ENCODE measurements around the gene SMYD2. TPM values are rescaled to one million over a fixed set of nuclear protein-coding genes. Genes with fewer than 3 reads are reported as not detected.

SMYD2 gene, protein sequence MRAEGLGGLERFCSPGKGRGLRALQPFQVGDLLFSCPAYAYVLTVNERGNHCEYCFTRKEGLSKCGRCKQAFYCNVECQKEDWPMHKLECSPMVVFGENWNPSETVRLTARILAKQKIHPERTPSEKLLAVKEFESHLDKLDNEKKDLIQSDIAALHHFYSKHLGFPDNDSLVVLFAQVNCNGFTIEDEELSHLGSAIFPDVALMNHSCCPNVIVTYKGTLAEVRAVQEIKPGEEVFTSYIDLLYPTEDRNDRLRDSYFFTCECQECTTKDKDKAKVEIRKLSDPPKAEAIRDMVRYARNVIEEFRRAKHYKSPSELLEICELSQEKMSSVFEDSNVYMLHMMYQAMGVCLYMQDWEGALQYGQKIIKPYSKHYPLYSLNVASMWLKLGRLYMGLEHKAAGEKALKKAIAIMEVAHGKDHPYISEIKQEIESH
- polyA plus RNA-seq (ENCODE audit: insufficient read length): 94.5 TPM

DNA sequence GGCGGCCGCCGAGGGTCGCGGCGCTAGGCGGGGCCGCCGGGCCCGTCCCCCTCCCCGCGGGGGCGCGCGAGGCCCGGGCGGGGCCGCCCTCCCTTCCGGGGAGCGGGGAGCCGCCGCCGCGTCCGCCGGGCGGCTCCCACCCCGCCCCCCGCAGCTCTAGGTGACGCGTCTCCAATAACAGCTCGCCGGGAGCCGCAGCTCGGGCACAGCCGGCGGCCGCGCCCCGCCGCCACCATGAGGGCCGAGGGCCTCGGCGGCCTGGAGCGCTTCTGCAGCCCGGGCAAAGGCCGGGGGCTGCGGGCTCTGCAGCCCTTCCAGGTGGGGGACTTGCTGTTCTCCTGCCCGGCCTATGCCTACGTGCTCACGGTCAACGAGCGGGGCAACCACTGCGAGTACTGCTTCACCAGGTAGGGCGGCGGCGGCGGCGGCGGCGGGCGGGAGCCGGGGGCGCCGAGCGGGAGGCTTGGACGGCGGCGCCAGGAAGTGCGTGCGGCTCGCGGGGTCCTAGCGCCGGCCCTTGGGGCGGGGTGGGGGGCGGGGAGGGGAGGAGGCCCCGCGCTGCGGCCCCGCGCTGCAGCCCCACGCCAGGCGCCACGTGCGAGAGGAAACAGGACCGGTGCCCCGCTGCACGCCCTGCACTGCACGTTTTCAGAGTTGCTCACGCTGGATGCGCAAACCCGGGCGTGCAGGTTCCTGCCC lies at the start of gene SMYD2:
TSS of gene SMYD2 (plus strand) at position 139 of the 699 bp plus-strand sequence. CDS start at position 235, 96 bp downstream.
- DNase-seq (ENCODE audit: low read depth): no peak

DNA sequence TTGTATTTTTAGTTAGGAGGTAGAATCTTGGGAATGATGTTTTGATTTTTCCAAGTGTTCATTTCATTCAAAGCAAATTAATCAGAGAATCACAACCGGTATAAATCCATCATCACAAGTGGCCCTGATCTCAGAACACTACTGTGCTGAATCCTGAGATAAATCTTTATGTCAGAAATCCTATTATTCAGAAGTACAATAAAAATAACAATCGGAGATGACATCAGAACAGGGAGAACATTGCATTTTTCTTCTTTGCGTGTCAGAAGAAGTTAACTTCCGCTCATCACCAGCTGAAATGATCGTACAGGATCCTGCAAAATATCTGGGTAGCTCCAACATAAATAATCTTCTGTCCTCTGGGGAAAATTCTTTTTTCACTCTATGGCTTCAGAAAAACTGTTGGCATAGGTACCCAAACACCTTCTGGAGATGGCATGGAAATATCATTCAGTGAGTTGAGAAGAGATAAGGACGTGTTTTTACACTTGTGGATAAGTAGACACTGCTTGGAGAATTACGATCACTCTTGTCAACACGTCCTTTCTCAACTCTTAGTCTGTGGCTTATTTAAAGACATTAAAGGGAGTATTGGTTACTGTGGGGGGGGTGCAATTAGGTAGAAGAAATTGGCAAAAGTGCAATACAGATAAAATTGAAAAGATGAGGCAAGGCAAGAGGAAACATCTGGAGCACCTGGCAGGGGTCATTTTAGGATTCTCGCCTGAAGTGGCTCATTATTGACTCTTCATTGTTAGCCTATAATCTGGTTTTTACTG lies 46.9 kb upstream of the SMYD2 start:
- no peak for DNase-seq (ENCODE audit: low read depth)

DNA sequence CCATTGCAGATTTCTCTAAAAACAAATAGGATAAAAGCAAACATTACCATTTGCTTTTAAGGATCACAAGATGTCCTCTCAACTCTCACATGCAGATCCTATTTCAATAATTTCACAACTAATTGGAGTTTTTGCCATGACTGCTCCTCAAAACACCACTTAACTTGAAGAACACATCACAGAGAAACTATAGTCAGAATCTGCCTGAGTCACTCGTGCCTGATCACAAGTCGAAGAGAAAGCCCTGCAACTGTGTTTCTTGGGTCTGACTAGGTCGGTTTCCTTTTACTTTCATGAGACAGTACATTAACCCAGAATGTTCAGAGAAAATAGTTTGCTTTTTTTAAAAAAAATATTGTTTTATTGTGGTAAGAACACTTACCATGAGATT lies 46.3 kb upstream of the SMYD2 start:
- DNase-seq (ENCODE audit: low read depth): no peak

DNA sequence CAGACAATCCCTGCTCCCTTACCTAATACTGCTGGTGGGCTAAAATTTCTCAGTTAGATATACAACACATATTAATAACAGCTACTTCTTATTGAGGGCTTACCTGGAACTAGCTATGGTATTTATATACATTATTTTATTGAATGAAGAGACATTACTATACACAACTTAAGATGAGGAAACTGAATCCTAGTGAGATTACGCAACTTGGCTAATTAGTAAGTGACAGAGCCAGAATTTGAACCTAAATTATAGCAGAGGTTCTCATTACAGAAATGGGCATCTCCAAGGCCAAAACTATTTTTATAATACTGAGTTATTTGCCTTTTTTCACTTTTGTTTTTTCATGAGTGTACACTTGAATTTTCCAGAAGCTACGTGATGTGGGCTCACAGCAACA lies 44.5 kb upstream of the SMYD2 start:
- no peak for DNase-seq (ENCODE audit: low read depth)

DNA sequence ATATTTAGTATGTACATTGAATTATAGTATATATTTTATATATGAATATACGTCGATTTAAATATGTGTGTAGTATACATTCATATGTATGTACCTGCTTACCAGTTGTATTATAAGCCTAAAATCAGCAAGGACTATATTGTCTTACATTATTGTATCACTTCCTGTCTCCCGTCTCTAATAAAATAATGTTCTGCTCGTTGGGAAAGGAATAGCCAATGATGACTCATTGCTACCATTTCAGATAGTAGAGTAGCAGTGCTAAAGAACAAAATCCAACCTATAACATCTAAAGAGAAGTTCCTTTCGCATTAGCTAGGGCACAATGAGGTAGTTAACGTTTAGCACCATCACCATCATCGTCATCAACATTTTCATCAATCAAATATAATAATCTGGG lies 39.9 kb upstream of the SMYD2 start:
- no peak for DNase-seq (ENCODE audit: low read depth)

DNA sequence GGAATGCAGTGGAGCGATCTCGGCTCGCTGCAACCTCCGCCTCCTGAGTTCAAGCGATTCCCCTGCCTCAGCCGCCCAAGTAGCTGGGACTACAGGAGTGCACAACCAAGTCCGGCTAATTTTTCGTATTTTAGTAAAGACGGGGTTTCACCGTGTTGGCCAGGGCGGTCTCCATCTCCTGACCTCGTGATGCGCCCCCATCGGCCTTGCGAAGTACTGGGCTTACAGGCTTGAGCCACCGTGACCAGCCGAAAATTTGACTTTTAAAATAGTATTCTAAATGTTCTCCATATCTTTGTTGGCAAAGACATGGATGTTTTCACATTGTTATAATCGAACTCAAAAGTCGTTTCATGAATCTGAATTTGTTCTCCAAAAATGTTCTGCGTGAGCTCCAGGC lies 36.7 kb upstream of the SMYD2 start:
- no peak for DNase-seq (ENCODE audit: low read depth)

DNA sequence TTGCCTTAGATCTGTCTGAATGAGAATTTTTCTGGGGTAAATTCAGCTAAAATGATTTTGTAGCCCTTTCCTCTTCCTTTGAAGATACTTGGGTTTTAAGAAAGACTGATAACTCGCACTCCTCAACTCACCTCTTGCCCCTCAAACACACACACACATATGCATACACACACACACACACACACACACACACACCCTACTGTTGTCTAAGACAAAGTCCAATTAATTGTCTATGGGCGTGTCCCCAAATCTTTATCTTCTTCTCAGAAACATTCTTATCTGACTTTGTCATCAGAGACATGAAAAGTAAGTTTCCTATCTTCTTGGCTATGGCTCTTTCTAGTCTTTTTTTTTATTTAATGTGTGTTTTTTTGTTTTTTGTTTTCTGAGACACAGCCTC lies 36.1 kb upstream of the SMYD2 start:
- DNase-seq (ENCODE audit: low read depth): no peak

DNA sequence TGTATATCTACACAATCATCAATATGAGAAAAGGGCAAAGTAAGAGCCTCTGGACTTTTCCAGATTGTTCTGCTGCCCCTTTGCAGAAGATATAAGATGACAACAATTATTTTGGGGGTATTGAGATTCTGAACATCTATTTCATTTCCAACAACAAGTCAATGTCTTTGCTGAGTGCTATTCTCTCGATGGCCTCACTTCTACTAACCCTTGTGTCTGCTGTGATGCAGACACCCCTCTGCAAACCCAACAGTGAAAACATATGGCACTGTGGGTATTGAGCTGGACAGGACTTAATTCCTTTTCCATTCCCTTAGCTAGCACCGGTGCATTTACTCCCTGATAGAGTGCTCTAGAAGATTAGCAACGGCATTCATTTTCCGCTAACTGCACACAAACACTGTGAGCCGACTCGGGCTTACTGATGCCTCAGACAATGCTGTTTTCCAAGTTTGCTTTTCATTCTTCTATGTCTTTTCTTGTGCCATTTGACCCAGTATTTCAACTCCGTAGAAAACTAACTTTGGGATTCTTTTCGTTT lies 33.4 kb upstream of the SMYD2 start:
- no peak for DNase-seq (ENCODE audit: low read depth)

DNA sequence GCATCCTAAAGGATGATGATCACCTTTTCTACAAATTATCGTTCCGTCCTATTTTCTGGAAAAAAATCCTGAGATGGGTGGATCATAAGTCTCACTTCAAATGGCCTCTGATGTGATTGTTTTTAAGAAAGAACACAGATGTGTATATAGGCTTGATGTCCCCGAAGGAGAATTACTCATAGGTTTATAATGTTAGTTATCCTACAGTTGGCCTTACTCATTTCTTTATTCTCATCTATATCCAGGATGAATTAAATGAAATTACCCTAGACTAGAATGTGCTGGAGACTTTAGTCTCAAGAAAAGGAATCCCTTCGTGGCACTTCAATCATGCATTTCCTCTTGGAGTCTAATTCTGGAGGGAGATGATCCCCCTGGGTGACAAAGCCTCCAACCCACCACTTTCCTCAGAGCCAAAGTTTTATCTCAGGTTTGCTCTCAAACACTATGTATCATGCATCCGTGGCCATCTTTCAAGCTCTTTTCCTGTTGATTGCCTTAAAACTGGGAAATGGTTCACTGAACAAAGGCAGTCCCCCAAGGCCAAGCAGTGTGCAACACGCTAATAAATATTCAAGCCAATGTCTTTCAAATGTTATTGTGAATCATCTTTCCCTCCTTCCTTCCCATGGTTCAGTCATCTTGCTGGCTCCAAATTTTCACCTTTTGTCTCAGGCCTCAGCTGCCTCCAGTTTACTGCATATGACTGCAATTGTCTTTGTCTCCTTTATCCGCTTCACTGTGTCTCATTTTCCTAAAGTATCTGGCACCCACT lies 32.5 kb upstream of the SMYD2 start:
- DNase-seq (ENCODE audit: low read depth): no peak

DNA sequence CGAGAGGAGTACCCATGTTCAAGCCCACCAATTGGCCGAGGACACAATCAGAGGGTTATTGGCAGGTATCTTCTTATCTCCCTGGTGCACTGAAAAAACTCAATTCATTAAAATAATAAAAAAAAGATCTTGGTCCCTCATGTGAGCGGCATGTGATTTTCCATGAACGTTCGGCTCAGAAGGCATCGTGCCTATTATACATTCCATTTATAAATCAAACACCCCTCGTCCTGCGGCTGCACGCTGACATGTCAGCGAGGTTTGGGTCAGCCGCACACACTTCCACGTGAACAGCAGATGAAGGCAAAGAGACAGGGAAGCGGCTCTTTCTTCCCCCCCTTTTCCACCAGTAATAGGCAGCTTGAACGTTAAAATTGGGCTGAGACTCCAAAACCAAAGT lies 31.3 kb upstream of the SMYD2 start:
- no peak for DNase-seq (ENCODE audit: low read depth)

DNA sequence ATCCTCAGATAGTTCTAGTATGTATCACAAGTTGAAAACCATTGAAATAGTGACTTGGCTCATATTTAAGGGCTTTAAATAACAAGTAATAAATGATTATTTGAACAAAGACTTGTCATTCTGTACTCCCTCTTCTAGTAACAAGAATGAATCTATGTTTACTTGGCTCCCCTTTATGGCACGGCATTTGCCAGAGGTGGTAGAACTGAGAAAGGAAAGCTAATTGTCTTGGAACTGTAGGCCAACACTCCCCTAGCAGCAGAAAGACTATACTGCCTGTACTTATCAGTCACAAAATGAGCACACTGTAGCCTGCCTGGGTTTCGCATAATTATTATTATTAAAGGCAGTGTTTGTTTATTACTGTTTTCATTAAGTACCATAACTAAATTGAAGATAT lies 29.6 kb upstream of the SMYD2 start:
- DNase-seq (ENCODE audit: low read depth): no peak

DNA sequence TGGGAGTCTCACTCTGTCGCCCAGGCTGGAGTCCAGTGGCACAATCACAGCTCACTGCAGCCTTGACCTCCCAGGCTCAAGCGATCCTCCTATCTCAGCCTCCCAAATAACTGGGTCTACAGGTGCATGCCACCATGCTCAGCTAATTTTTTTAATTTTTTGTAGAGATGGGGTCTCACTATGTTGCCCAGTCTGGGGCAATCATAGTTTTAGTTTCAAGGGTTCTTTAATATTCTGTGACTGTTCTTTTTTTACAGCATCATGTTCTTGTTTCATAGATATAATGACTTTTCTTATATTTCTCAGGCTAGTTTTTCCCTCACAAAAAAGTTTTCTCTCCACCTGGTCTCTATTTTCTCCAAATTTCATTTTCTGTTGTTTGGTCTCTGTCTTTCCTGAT lies 25.4 kb upstream of the SMYD2 start:
- DNase-seq (ENCODE audit: low read depth): no peak

DNA sequence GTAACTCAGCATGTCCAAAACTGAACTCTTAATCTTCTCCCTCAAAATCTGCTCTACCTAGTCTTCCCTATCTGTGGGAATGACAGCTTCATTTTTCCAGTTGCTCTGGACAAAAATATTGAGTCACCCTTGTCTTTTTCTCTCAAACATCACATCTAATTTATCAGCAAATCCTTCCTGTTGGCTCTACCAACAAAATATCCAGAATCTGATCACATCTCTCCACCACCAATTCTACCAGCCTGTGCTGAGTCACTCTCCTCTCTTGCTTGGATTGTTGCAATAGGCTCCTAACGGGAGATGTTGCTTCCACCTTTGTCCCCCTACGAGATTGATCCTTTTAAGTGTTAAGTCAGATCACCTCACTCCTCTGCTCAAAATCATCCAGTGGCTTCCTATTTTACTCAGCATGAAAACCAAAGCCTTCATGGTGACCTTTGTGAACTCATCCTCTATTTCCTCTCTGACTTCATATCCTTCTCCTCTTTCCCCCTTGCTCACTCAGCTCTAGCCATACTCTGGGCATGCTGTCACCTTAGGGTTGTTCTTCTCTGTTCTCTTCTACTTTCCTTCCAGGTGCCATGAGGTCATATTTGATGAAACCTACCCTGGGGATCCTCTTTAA lies 21.5 kb upstream of the SMYD2 start:
- DNase-seq (ENCODE audit: low read depth): no peak

DNA sequence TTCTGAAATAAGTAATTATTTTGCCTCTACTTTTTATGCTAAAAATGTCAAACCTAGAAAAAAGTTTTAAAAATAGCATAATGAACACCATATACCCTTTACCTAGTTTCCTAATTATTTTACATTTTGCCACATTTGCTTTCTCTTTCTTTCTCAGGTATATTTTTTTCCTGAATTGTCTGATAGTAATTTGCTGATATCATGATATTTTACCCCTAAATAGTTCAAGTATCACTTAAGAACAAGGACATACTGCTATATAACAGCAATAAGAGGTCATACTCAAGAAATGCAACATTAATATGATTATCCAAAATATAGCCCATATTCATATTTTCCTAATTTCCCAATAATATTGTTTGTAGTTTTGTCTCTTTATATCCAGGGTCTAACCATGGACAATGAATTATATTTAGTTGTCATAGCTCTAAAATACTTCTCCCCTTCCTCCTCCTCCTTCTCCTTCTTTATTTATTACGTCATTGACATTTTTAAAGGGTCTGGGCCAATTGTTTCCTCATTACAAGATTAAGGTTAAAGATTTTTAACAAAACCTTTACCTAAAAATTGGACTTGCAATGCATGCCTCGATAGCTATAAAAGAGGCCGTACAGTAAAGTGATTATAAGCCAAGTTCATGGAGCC lies 20.3 kb upstream of the SMYD2 start:
- no peak for DNase-seq (ENCODE audit: low read depth)

DNA sequence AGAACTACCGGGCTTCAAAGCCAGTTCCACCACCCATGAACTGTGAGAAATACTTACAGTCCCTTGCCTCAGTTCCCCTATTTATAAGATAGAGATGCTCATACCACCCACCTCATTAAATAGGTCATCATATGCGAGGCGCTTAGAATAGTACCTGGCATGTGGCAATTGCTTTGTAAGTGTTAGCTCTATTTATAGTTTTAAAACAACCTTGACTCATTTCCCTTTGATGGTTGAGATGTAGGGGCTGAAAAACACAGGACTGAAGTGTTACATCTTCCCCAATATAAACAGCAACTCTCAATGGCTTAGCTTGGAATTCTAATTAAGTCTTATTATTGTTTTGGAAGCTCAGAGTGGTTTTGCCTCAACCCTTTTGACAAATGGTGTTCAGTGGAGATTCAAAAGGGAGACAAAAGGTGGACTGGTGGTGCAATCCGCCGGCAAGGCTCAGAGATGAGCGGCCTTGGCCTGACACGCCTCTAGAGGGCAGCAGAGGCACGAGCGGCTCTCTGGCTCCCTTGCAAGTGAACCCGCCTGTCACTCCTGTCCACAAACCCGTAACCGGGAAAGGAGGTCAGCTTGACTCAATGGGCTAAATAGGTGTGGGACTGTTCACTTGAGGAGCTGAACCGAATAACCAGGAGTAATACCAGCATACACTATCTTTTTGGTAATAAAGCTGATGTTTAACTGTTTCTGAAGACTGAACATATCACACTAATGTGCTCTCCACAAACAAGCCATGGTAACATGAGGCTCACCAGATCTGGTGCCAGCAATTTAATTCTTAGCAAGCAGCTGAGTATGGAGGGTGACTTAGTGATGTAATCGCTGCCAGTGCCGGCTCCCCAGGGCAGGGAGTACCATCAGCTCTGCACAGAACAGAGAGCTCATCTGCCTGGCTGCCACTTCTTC lies 19.5 kb upstream of the SMYD2 start:
- DNase-seq (ENCODE audit: low read depth): no peak

DNA sequence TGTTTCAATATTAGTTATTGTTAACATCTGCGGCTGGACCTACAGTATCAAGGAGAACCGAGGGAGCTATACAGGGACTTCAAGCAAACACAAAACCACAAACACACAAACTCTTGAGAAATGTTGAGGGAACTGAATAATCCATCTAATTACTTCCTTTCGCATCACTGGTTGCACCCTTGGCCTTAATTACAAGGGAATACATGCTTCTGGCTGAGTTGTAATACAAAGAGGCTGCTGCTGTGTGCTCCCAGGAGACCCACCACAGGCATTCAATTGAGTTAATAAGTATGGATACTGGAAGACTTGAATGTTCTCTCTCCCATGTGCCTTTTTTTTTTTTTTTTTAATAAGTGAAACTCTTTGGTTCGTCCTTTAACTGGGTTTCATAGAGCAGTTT lies 16.8 kb upstream of the SMYD2 start:
- no peak for DNase-seq (ENCODE audit: low read depth)

DNA sequence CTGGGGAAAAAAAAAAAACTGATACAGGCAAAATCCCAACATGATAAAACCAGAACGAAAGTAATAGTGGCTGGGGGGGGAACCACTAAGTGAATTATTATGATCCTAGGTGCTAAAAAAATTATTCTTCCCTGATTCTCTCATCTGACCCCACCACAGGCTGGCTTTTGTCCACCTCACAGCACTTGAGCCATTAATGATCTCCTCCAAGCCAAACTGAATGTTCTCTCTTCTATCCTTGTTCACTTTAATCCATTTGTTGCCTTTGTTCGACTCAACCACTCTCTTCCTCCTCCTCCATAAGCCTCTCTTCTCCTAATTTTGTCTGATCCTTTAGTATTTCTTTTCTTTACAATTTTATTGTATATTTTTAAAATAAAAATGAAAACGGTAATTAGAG lies 16.0 kb upstream of the SMYD2 start:
- DNase-seq (ENCODE audit: low read depth): no peak

DNA sequence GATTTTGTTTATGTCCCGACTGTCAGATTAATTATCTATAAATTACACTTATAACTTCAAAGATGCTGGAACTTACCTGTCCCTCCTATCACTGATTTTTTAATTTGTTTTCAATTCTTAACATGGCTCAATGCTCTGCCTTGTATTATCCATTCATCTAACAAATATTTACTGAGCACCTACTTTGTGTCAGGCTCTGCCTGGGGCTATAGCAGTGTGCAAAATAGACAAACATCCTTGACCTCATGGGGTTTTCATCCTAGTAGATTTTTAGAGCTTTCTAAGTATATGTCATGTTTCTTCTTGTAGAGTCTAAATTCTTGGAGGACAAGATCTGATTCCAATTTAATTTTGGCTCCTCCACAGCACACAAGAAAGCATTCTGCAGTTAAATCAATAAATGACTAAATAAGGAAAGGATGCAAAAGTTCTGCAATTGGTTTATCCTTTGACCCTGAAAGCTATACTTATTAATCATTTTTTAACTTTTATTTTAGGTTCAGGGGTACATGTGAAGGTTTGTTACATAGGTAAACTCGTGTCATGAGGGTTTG lies 10.8 kb upstream of the SMYD2 start:
- no peak for DNase-seq (ENCODE audit: low read depth)
